Caco-2 (cell line): ENCODE results near the gene IFI30. TPM values are rescaled to one million over a fixed set of nuclear protein-coding genes. Genes with fewer than 3 reads are reported as not detected.

Source experiments
- BruUV-seq: library from RNA; stranded (reverse); fragments of 400-500 nt; replicated peaks from 2 replicates; lab custom pipeline; 2021; lab: Mats Ljungman, UMichigan
- CTCF ChIA-PET: fragments of 300-600 bp; sonication (Branson Sonifier 250); formaldehyde crosslinking; loops from one replicate; lab custom pipeline; 2022; ENCODE audit warnings: antibody characterized with exemption; lab: Charles Lee
- POLR2A ChIA-PET: fragments of 300-600 bp; sonication (Branson Sonifier 250); formaldehyde crosslinking; loops from one replicate; lab custom pipeline; 2022; ENCODE audit warnings: antibody characterized with exemption; lab: Charles Lee
- DNase-seq, 2 experiments: peaks; one replicate each; pipeline versions ENCODE4 v3.0.0 to v3.0.0-alpha.2; 2020 to 2022
- H3K27me3 ChIP-seq: replicated peaks from 2 replicates; pipeline ENCODE4 v1.6.0; 2011; ENCODE audit warnings: low read length; ENCODE audit not compliant: control insufficient read depth, insufficient read depth
- H3K36me3 ChIP-seq: 2 replicates; pipeline ENCODE4 v1.5.1; 2011; ENCODE audit warnings: low read length; ENCODE audit not compliant: control insufficient read depth, insufficient read depth
- H3K4me1 ChIP-seq: fragments of 250-450 bp; sonication (Bioruptor Pico); 2 replicates; pipeline ENCODE4 v1.5.1; 2020; ENCODE audit warnings: mild to moderate bottlenecking
- H3K4me3 ChIP-seq: 2 replicates; pipeline ENCODE4 v1.5.1; 2011; ENCODE audit warnings: low read depth, mild to moderate bottlenecking, control low read depth, low read length
- H3K9me3 ChIP-seq: fragments of 250-450 bp; sonication (Bioruptor Pico); 2 replicates; pipeline ENCODE4 v1.5.1; 2020; ENCODE audit warnings: mild to moderate bottlenecking, moderate library complexity
- H3K27ac Mint-ChIP-seq: one replicate; pipeline ENCODE4 v1.8.0; 2022; ENCODE audit warnings: mixed read lengths; ENCODE audit not compliant: unreplicated experiment
- H3K27me3 Mint-ChIP-seq: one replicate; pipeline ENCODE4 v1.8.0; 2022; ENCODE audit warnings: mixed read lengths; ENCODE audit not compliant: insufficient read depth, unreplicated experiment
- H3K36me3 Mint-ChIP-seq: one replicate; pipeline ENCODE4 v1.8.0; 2022; ENCODE audit warnings: mild to moderate bottlenecking, mixed read lengths; ENCODE audit not compliant: insufficient read depth, unreplicated experiment
- H3K4me1 Mint-ChIP-seq: one replicate; pipeline ENCODE4 v1.8.0; 2022; ENCODE audit warnings: low read depth, mixed read lengths; ENCODE audit not compliant: unreplicated experiment
- H3K4me3 Mint-ChIP-seq: one replicate; pipeline ENCODE4 v1.8.0; 2022; ENCODE audit warnings: mild to moderate bottlenecking, moderate library complexity, mixed read lengths; ENCODE audit not compliant: unreplicated experiment
- H3K9me3 Mint-ChIP-seq: one replicate; pipeline ENCODE4 v1.8.0; 2022; ENCODE audit warnings: mixed read lengths; ENCODE audit not compliant: unreplicated experiment
- CTCF ChIP-seq, 2 experiments: fragments of 200-600 bp in 1 of 2; IDR thresholded peaks; 1 replicate in 1 of 2; 2 replicates in 1 of 2; pipeline versions ENCODE4 v1.5.1 to v1.8.0; 2011 to 2022; ENCODE audit warnings: antibody characterized with exemption in 1 of 2, control low read depth in 1 of 2, inconsistent platforms in 1 of 2, low read depth in 1 of 2, low read length in 1 of 2, mild to moderate bottlenecking in 1 of 2, moderate library complexity in 1 of 2; ENCODE audit not compliant: insufficient read depth in 1 of 2, severe bottlenecking in 1 of 2, unreplicated experiment in 1 of 2
- intact Hi-C: fragments of 100-400 bp; cut with micrococcal nuclease; formaldehyde crosslinking; loops from one replicate; pipeline ENCODE4 v1.10.0; 2022; ENCODE audit not compliant: unreplicated experiment
- total RNA-seq: library from RNA; stranded (reverse); gene quantifications from 2 replicates; pipeline ENCODE4 v1.2.3, GENCODE V29; 2022

Gene IFI30
- total RNA-seq, 1 experiment from 2014 or later: 39.6 TPM

- H3K36me3 ChIP-seq: no peaks in the 10 kb centered on the region; the same call in 1 of the 2 replicates
- no peaks in the 10 kb centered on the region for H3K4me1 Mint-ChIP-seq
- peaks cover 4% of the 10 kb centered on the region; the same call in 1 of the 2 replicates for H3K4me1 ChIP-seq
- no TSS peak for BruUV-seq
- no peak for DNase-seq
- H3K27me3 ChIP-seq: no peaks in the 10 kb centered on the region
- H3K36me3 Mint-ChIP-seq: peaks cover 19% of the 10 kb centered on the region
- H3K9me3 Mint-ChIP-seq: no peaks in the 10 kb centered on the region
- H3K4me3 ChIP-seq: peak overlapping the region; percentile 77
- CTCF ChIA-PET: interaction anchor here (0.6 to 2.2 kb wide), 12 partner anchors 11 to 192 kb away, joined by 3 to 16 read pairs (median 4); partner anchors contain the start of genes GDF15 and RAB3A
- H3K4me3 Mint-ChIP-seq: peak overlapping the region; percentile 76
- no peaks in the 10 kb centered on the region for H3K27me3 Mint-ChIP-seq
- H3K9me3 ChIP-seq: no peaks in the 10 kb centered on the region
- TF ChIP-seq CTCF (IDR thresholded peaks at IDR 0.05; ENCODE audit: insufficient read depth in 1 of 2, low read depth in 1 of 2, low read length in 1 of 2, severe bottlenecking in 1 of 2, unreplicated experiment in 1 of 2): no peak
- intact Hi-C loops: loop anchor here (1.0 to 2.0 kb wide), 2 partner anchors 31 to 135 kb away; no protein-coding TSS in a partner anchor
- POLR2A ChIA-PET: interaction anchor here (0.6 to 2.2 kb wide), 8 partner anchors 9 to 192 kb away, joined by 3 to 15 read pairs (median 4); partner anchors contain the start of genes GDF15, JUND and RAB3A
- peak overlapping the region; percentile 69 for H3K27ac Mint-ChIP-seq
Observed at GRCh38 chr19:18193388-18194180, 20.0 kb downstream of the IFI30 start.

DNA sequence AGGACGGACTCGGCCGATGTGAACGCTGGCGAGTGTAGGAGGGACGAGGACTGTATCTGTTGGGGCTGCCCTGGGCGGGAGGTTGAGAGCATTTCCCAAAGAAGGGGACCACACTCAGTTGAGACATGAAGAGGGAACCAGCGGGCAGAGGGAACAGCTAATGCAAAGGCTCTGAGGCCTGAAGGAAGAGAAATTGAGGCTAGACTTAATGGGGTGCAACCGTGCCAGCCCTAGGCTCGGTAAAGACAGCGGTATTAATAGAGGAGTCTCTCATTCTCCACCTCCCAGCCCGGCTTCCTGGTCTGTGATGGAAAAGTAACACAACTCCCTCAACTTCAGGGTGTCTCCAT, 20.5 kb downstream of the IFI30 start:
- CTCF ChIA-PET: interaction anchor here (1.1 kb wide), 1 partner anchor 81 kb away, joined by 4 read pairs; no protein-coding TSS in a partner anchor
- Mint-ChIP-seq H3K4me1 (no peaks in the 10 kb centered on the region), H3K9me3 (no peaks in the 10 kb centered on the region), H3K27me3 (no peaks in the 10 kb centered on the region), H3K27ac (peak overlapping the region; percentile 69), H3K4me3 (peak overlapping the region; percentile 76), H3K36me3 (peaks cover 19% of the 10 kb centered on the region)
- Histone ChIP-seq H3K36me3 (no peaks in the 10 kb centered on the region; the same call in 1 of the 2 replicates), H3K27me3 (no peaks in the 10 kb centered on the region), H3K4me1 (peaks cover 4% of the 10 kb centered on the region; the same call in 1 of the 2 replicates), H3K9me3 (no peaks in the 10 kb centered on the region), H3K4me3 (peak overlapping the region; percentile 77)
- BruUV-seq: TSS peak; percentile 62
- no peak for DNase-seq
- intact Hi-C loops: no loop called here
- POLR2A ChIA-PET: no interaction called here
- no peak for TF ChIP-seq CTCF (IDR thresholded peaks at IDR 0.05; ENCODE audit: insufficient read depth in 1 of 2, low read depth in 1 of 2, low read length in 1 of 2, severe bottlenecking in 1 of 2, unreplicated experiment in 1 of 2)

DNA sequence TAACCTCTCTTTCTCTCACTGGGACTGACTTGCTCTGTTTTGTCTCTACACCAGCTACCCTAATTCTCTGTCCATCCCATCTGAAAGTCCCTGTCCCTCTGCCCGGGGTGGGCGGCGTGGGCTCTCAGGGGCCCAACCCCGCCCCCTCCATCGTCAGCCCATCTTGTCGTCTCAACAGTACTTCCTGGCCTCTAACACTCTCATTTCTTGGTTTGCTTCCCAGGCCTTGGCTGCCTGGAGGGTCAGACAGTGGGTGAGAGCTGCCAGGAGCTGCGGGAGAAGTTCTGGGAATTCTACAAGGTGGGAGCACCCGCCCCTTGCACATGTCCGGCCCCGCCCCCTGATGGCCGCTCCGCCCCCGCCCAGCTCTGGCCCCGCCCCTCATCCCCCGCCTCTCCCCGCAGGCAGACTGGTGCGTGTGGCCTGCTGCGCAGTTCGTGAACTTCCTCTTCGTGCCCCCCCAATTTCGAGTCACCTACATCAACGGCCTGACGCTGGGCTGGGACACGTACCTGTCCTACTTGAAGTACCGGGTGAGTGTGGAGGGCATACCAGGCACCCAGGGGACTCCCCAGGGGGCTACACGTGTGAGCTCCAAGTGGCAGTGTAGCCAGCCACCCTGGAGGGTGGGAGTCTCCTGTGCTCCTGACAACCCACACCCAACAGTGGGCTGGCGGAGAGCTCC, 21.1 kb downstream of the IFI30 start:
- Histone ChIP-seq H3K4me1 (peaks cover 4% of the 10 kb centered on the region; the same call in 1 of the 2 replicates), H3K36me3 (no peaks in the 10 kb centered on the region; the same call in 1 of the 2 replicates), H3K9me3 (no peaks in the 10 kb centered on the region), H3K4me3 (no peak overlapping the region; the same call in 1 of the 2 replicates), H3K27me3 (no peaks in the 10 kb centered on the region)
- Mint-ChIP-seq H3K36me3 (peaks cover 19% of the 10 kb centered on the region), H3K4me3 (peak overlapping the region; percentile 76), H3K27me3 (no peaks in the 10 kb centered on the region), H3K4me1 (no peaks in the 10 kb centered on the region), H3K27ac (no peak overlapping the region), H3K9me3 (no peaks in the 10 kb centered on the region)
- ChIA-PET CTCF (interaction anchor here (1.1 kb wide), 1 partner anchor 81 kb away, joined by 4 read pairs; no protein-coding TSS in a partner anchor), POLR2A (no interaction called here)
- no TSS peak for BruUV-seq
- intact Hi-C loops: no loop called here
- DNase-seq: no peak
- no peak for TF ChIP-seq CTCF (IDR thresholded peaks at IDR 0.05; ENCODE audit: insufficient read depth in 1 of 2, low read depth in 1 of 2, low read length in 1 of 2, severe bottlenecking in 1 of 2, unreplicated experiment in 1 of 2)
